A673 (cell line): ENCODE results near the gene TTLL11. TPM values are rescaled to one million over a fixed set of nuclear protein-coding genes. Genes with fewer than 3 reads are reported as not detected.

Experiments
- BruUV-seq: library from RNA; stranded (reverse); fragments of 400-500 nt; replicated peaks from 2 replicates; lab custom pipeline; 2021; lab: Mats Ljungman, UMichigan
- CTCF ChIA-PET: fragments of 300-600 bp; sonication (Branson Sonifier 250); formaldehyde crosslinking; loops from one replicate; lab custom pipeline; 2022; ENCODE audit warnings: antibody characterized with exemption; lab: Charles Lee
- POLR2A ChIA-PET: fragments of 300-600 bp; sonication (Branson Sonifier 250); formaldehyde crosslinking; loops from one replicate; lab custom pipeline; 2022; ENCODE audit warnings: antibody characterized with exemption; ENCODE audit not compliant: low non-redundant PET; lab: Charles Lee
- DNase-seq: peaks from one replicate; pipeline ENCODE4 v3.0.0-alpha.2; 2015; ENCODE audit warnings: low spot score
- H3K27ac ChIP-seq: fragments of 200-600 bp; sonication (generic); 2 replicates; pipeline ENCODE4 v1.5.1; 2016; ENCODE audit warnings: mixed run types, low read depth, mild to moderate bottlenecking, mixed read lengths, antibody characterized with exemption, low read length; ENCODE audit not compliant: poor library complexity, severe bottlenecking
- H3K27me3 ChIP-seq: fragments of 200-600 bp; sonication (generic); replicated peaks from 2 replicates; pipeline ENCODE4 v1.6.1; 2017; ENCODE audit warnings: mixed run types, low read depth, mild to moderate bottlenecking, mixed read lengths, antibody characterized with exemption, low read length; ENCODE audit not compliant: insufficient read depth, poor library complexity
- H3K36me3 ChIP-seq: fragments of 200-600 bp; sonication (generic); 2 replicates; pipeline ENCODE4 v1.6.1; 2016; ENCODE audit warnings: mixed run types, mild to moderate bottlenecking, mixed read lengths, antibody characterized with exemption, low read length; ENCODE audit not compliant: insufficient read depth, poor library complexity, severe bottlenecking
- H3K4me1 ChIP-seq: fragments of 200-600 bp; sonication (generic); 2 replicates; pipeline ENCODE4 v1.6.1; 2017; ENCODE audit warnings: mixed run types, mild to moderate bottlenecking, mixed read lengths, antibody characterized with exemption, low read length; ENCODE audit not compliant: insufficient read depth, poor library complexity, severe bottlenecking
- H3K4me3 ChIP-seq: fragments of 200-600 bp; sonication (generic); 2 replicates; pipeline ENCODE4 v1.5.1; 2016; ENCODE audit warnings: low read depth, mixed run types, mild to moderate bottlenecking, mixed read lengths, low read length; ENCODE audit not compliant: poor library complexity, severe bottlenecking
- H3K9me3 ChIP-seq: fragments of 200-600 bp; sonication (generic); 2 replicates; pipeline ENCODE4 v1.6.1; 2016; ENCODE audit warnings: mixed run types, low read depth, mild to moderate bottlenecking, mixed read lengths, antibody characterized with exemption, low read length; ENCODE audit not compliant: poor library complexity, severe bottlenecking
- CTCF ChIP-seq: fragments of 300-800, 200-600 bp; sonication (generic); conservative IDR thresholded peaks from 2 replicates; pipeline ENCODE4 v1.5.1; 2017; ENCODE audit warnings: low read depth, mild to moderate bottlenecking, antibody characterized with exemption, low read length, moderate library complexity, mixed read lengths
- EZH2 ChIP-seq: fragments of 200-600 bp; sonication (generic); IDR thresholded peaks from 2 replicates; pipeline ENCODE4 v1.6.1; 2017; ENCODE audit warnings: borderline replicate concordance, low read depth, mild to moderate bottlenecking, mixed read lengths, antibody characterized with exemption, low read length; ENCODE audit not compliant: poor library complexity, severe bottlenecking
- intact Hi-C: fragments of 100-400 bp; cut with micrococcal nuclease; formaldehyde crosslinking; loops from one replicate; pipeline ENCODE4 v1.10.0; 2022; ENCODE audit not compliant: unreplicated experiment
- total RNA-seq: library from RNA; stranded (reverse); gene quantifications from 2 replicates; pipeline ENCODE4 v1.2.3, GENCODE V29; 2021

The TTLL11 gene
- total RNA-seq, 1 experiment from 2014 or later: 3.0 TPM

DNA sequence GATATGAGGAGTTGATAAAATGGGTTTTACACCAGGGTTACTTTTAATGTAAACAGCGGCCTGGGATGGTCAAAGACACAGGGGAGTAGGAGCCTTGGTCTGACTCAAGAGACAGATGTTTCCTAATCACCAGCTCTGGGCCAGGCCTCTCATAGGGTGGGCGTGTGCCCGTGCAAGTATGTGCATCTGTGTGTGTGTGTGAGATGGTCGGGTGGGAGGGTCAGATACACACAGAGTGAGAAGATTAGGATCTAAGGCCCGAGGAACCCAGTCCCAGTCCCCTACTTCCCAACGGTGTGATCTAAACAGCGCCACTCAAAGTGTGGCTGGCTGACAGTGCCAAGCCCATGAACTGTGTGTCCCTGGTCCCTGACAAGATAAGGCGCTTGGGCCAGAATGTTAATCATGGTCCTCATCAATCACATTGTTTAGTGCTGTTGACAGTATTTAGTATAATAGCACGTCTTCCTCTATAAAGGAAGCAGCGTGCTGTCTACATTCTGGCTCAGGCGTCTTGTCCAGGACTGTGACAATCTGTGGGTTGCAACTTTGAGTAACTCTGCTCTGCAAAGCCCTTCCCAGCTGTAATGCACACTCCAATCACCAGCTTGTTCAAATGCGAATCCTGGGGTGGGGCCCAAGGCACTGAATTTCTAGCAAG is 267.9 kb downstream of the TTLL11 start:
- no peak overlapping the region for H3K27ac ChIP-seq
- CTCF ChIA-PET: no interaction called here
- no peak for DNase-seq
- intact Hi-C loops: no loop called here
- no peaks in the 10 kb centered on the region for H3K27me3 ChIP-seq
- peaks cover under 1% of the 10 kb centered on the region for H3K4me1 ChIP-seq
- no peak overlapping the region for H3K4me3 ChIP-seq
- BruUV-seq: no TSS peak
- H3K36me3 ChIP-seq: no peaks in the 10 kb centered on the region
- POLR2A ChIA-PET: no interaction called here
- no peaks in the 10 kb centered on the region for H3K9me3 ChIP-seq
- TF ChIP-seq CTCF: no peak
- TF ChIP-seq EZH2: no peak

DNA sequence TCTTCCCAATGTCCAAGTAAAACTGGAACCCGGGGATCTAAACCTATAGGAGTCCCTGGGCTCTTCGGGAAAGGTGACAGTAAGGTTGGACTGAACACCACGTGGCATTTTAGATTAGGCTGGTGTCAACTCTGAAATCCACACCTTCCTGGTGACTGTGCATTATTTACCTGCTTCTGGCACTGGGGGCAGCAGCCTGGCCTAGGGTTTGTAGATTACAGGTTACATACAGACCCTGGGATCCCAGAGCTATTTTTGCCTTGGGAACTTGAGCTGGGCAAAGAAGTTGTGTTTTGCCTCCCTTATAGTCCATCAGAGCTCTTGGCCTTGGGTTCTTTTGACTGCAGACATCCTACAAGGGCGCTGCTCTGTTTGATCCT is 268.5 kb downstream of the TTLL11 start:
- Histone ChIP-seq H3K9me3 (no peaks in the 10 kb centered on the region), H3K36me3 (no peaks in the 10 kb centered on the region), H3K27ac (no peak overlapping the region), H3K4me1 (peaks cover 6% of the 10 kb centered on the region), H3K4me3 (no peak overlapping the region), H3K27me3 (no peaks in the 10 kb centered on the region)
- no peak for TF ChIP-seq CTCF
- no peak for TF ChIP-seq EZH2
- ChIA-PET CTCF (no interaction called here), POLR2A (no interaction called here)
- BruUV-seq: no TSS peak
- intact Hi-C loops: no loop called here
- DNase-seq: no peak

DNA sequence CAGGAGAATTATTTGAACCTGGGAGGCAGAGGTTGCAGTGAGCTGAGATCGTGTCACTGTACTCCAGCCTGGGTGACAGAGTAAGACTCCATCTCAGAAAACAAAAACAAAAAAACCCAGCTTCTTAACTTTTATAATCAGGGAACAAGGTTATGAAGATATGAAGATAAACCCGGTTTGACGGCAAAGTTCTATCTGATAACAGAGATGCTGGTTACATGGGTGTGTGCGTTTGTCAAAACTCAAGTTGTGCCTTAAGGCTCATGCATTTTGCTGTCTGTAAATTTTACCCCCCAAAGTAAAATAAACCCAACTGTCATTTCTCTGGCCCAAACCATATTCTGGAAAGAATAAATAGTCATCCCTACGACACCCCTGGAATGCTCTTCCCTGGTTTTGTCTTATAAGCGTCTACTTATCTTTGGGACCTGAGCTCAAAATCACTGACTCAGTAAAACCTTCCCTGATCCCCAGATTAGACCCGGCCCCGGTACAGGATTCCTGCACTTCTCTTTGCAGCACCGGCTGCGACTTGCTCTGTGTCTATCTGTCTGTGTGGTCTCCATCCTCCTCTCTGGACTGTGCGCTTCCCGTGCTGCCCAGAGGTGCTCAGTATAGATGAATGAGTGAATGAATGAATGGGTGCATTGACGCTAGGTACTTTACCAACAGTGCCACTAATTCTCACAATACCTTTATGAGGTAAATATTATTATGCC is 269.5 kb downstream of the TTLL11 start:
- ChIA-PET CTCF (no interaction called here), POLR2A (no interaction called here)
- intact Hi-C loops: no loop called here
- Histone ChIP-seq H3K36me3 (no peaks in the 10 kb centered on the region), H3K9me3 (no peaks in the 10 kb centered on the region), H3K27ac (no peak overlapping the region), H3K4me1 (peaks cover 11% of the 10 kb centered on the region), H3K4me3 (no peak overlapping the region), H3K27me3 (no peaks in the 10 kb centered on the region)
- DNase-seq: no peak
- TF ChIP-seq EZH2 (no peak), CTCF (no peak)
- BruUV-seq: no TSS peak
